NCI-H2107 treated with DMSO at 0.1 percent for 48 hours (cell line): ENCODE results near the gene KIAA1191.
"Not testable (repeated sequence)": the region's sequence is repeated elsewhere in the genome, so short reads cannot be mapped to it uniquely, and the experiment has no call there.

Experiments
- DNase-seq: peaks from one replicate; lab custom pipeline; 2025; ENCODE audit not compliant: unreplicated experiment; lab: John Stamatoyannopoulos, UW

Gene KIAA1191

GRCh38 chr5:176361437-176362232, at the start of gene KIAA1191:
TSS of gene KIAA1191 (minus strand) at chr5:176361764. CDS start at chr5:176359508, 2,256 bp downstream.
- peak; percentile 58 for DNase-seq

- no peak for DNase-seq
Measured at GRCh38 chr5:176410486-176411180, 49.1 kb upstream of the KIAA1191 start.

- no peak for DNase-seq
Measured at GRCh38 chr5:176409765-176410164, 48.2 kb upstream of the KIAA1191 start.

- DNase-seq: no peak
Measured at GRCh38 chr5:176408590-176408989, 47.0 kb upstream of the KIAA1191 start.

- not testable (repeated sequence) for DNase-seq
Measured at GRCh38 chr5:176408252-176408573, 46.6 kb upstream of the KIAA1191 start.

GRCh38 chr5:176407456-176408251, 46.1 kb upstream of the KIAA1191 start:
- no peak for DNase-seq

- DNase-seq: no peak
Measured at GRCh38 chr5:176406436-176407052, 45.0 kb upstream of the KIAA1191 start.

GRCh38 chr5:176405656-176406435, 44.3 kb upstream of the KIAA1191 start:
- no peak for DNase-seq

- no peak for DNase-seq
Measured at GRCh38 chr5:176401281-176402205, 40.0 kb upstream of the KIAA1191 start.

- no peak for DNase-seq
Measured at GRCh38 chr5:176400382-176401156, 39.0 kb upstream of the KIAA1191 start.

- DNase-seq: no peak
Measured at GRCh38 chr5:176397736-176398420, 36.3 kb upstream of the KIAA1191 start.

- no peak for DNase-seq
Measured at GRCh38 chr5:176396330-176396729, 34.8 kb upstream of the KIAA1191 start.

GRCh38 chr5:176394881-176395675, 33.5 kb upstream of the KIAA1191 start:
- DNase-seq: no peak

GRCh38 chr5:176394096-176394495, 32.5 kb upstream of the KIAA1191 start:
- no peak for DNase-seq

- no peak for DNase-seq
Measured at GRCh38 chr5:176392526-176392925, 31.0 kb upstream of the KIAA1191 start.

- no peak for DNase-seq
Measured at GRCh38 chr5:176391999-176392398, 30.4 kb upstream of the KIAA1191 start.

- DNase-seq: no peak
Measured at GRCh38 chr5:176391479-176391878, 29.9 kb upstream of the KIAA1191 start.
